CMK (cell line): Measurements from ENCODE around the gene SLC25A29.
"Not testable (repeated sequence)": the region's sequence is repeated elsewhere in the genome, so short reads cannot be mapped to it uniquely, and the experiment has no call there.

Experiments used
- DNase-seq: peaks from one replicate; pipeline ENCODE4 v3.0.0-alpha.2; 2010; ENCODE audit warnings: low read depth

Gene SLC25A29

DNA sequence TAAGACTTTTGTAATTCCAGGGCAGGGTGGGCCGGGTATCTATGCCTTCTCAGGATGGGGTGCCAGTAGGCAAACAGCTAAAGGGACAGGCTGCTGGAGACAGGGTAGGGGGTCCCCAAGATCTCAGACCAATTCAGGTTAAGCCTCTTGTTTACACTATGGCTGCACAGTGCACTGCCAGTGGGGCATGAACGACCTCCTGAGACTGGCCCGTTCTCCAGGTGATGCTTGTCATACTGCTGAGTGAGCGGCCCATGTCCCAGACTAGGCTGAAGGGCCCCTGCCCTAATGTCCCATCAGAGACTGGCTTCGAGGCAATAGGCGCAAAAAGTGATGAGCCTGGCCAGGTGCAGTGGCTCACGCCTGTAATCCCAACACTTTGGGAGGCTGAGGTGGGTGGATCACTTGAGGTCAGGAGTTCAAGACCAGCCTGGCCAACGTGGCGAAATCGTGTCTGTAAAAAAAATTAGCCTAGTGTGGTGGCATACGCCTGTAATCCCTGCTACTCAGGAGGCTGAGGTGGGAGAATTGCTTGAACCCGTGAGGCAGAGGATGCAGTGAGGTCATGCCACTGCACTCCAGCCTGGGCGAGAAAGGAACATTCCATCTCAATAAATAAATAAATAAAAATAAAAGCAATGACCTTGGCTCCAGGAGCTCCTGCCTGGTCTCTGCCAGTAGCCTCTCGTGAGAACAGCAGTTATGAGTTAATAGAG is 12.6 kb downstream of the SLC25A29 start:
- no peak for DNase-seq

- DNase-seq, result no peak
Observed at GRCh38 chr14:100292776-100293461, 13.3 kb downstream of the SLC25A29 start.

GRCh38 chr14:100292301-100292775 is 13.9 kb downstream of the SLC25A29 start:
- DNase-seq, result no peak

DNA sequence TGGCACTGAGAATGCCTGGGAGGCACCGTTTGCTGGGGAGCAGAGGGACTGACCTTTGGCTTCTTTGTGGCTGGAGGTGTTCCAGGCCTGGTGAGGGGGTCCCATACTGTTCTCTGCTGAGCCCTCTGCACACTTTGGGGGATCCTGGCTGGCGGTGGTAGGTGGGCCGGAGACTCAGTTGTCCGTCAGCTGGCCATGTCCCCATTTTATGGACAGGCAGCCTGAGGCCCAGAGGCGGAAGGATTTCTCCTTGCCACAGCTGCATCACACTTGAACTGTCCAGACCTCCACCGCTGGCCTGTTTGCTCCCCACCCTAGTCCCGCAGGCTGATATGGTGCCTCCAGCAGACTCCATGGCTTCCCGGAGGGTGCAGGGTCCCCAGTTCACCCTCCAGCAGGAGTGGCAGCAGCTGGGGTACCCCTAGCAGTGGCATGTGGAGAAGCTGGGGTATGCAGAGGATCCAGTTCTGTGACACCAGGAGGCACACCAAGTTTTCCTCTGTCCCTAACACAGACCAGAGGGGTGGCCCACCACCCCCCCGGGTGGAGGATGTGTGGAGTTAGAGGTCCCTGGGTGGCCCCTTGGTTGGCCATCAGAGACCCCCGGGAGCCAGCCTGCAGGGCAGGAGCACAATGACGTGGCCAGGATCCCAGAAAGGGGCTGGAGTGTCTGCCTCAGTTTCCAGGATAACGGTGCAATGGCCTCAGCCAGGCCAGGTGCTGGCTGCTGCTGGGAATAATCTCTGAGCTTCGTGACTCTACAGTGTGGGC is 14.8 kb downstream of the SLC25A29 start:
- DNase-seq, result no peak

GRCh38 chr14:100290607-100291304 is 15.5 kb downstream of the SLC25A29 start:
- DNase-seq, result peak; percentile 62

DNA sequence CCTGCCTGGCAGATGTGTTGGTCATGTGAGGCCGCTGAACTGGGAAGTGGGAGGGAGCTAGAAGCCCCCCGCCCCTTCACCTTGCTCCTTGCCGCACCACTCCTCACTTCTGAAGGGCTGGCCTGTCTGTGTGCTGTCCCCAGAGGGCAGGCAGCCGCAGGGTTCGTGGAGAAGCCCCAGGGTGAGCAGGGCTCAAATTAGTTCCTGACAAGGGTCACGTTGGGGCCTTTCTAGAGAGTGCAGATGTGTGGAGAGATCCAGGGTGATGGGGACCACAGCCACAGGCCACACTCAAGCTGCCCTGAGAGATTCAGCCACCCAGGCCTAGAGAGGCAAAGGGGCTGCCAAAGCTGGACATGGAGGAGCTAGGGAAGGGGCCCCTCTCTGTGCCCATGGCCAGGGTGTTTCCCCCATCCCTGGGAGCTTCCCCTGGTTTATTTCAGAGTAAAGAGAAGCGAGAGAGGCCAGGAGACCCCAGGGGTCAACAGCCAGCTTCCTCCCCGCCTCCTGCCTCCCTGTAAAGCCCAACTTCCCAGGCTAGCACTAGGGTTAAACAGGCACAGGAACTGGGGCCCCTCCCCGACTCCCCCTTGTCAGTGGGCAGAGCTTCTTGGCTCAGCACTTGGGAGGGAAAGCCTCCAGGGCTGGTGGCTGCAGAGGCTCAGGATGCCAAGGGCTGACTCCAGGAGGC is 16.2 kb downstream of the SLC25A29 start:
- peak; percentile 75 for DNase-seq

GRCh38 chr14:100288382-100289185 is 17.7 kb downstream of the SLC25A29 start:
- no peak for DNase-seq

DNA sequence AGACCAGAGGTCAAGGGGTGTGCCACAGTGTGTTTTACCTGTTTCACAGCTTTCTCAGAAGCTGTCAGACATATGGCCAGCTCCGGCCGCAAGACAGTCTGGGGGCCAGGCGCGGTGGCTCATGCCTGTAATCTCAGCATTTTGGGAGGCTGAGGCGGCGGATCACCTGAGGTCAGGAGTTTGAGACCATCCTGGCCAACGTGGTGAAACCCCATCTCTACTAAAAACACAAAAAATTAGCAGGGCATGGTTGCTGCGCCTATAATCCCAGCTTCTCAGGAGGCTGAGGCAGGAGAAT is 18.3 kb downstream of the SLC25A29 start:
- not testable (repeated sequence) for DNase-seq

GRCh38 chr14:100287202-100287997 is 18.8 kb downstream of the SLC25A29 start:
- no peak for DNase-seq

GRCh38 chr14:100286484-100287191 is 19.6 kb downstream of the SLC25A29 start:
- no peak for DNase-seq

GRCh38 chr14:100285913-100286400 is 20.3 kb downstream of the SLC25A29 start:
- DNase-seq, result no peak

DNA sequence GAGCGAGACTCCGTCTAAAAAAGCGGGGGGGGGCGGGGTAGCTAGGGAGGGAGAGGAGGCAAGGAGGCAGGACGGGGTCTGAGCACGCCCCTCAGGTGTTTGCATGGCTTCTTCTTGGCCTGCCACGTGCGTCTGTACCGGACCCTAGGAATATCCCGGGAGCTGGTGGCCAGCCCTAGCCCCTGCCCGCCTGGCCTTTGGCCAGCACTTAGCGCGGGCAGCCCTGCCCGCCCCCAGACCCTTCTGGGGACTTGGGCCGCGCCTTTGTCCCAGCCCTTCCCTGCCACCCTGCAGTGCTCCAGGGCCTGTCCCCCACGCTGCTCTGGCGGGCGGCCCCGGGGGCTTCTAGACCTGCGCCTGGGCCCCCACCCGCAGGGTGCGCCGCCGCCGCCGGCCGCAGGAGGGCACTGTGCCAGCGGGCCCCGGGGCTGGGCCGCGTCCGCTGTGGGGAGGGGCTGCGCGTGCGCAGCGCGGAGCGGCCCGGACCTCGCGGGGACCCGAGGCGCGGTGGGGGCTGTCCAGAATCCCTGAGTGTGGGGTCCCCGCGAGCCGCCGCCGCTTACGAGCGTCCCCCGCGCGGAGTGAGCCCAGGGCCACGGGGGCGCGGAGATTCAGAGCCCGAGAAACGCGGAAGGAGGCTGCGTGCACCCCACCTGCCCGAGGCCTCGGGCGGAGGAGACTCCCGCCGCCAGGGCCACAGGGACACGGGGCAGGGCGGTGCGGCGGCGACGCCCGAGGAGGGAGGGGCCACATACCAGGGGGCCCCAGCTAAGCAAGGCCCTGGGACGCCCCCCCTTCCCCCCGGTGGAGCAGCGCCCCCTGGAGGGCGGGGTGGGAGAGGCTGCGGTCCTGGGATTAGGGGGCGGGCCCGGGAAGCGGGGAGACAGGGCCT is 21.0 kb downstream of the SLC25A29 start:
- no peak for DNase-seq

GRCh38 chr14:100283984-100284881 is 22.0 kb downstream of the SLC25A29 start:
- DNase-seq, result no peak

GRCh38 chr14:100283436-100283835 is 22.8 kb downstream of the SLC25A29 start:
- not testable (repeated sequence) for DNase-seq

- no peak for DNase-seq
Observed at GRCh38 chr14:100282766-100283419, 23.4 kb downstream of the SLC25A29 start.

DNA sequence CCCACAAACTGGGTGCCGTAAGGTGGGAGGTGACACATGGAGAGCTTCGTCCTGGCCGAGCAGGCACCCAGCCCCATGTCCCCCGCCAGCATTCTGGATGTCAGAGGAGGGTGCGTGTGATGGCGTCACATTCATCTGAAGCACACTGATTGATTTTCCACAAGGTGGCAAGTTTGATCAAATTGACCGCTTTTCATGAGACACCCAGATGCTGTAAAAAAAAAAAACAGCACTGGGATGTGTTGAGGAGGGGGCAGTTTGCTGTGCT is 24.2 kb downstream of the SLC25A29 start:
- no peak for DNase-seq
